K562 (cell line): ENCODE measurements around the gene PPIL1. TPM values are rescaled to one million over a fixed set of nuclear protein-coding genes. Genes with fewer than 3 reads are reported as not detected.

Experiments used
- BRD9 ChIP-seq: fragments of 450-650 bp; IDR thresholded peaks from 2 replicates; pipeline ENCODE4 v1.6.1; 2018; ENCODE audit warnings: low read depth; ENCODE audit not compliant: partially characterized antibody
- CC2D1A ChIP-seq: fragments of 450-650 bp; IDR thresholded peaks from 2 replicates; pipeline ENCODE4 v1.6.1; 2017; ENCODE audit warnings: mild to moderate bottlenecking
- EGR1 ChIP-seq: fragments of 450-650 bp; conservative IDR thresholded peaks from 2 replicates; pipeline ENCODE4 v1.6.1; 2017; ENCODE audit warnings: mild to moderate bottlenecking
- GABPA ChIP-seq: fragments of 200-800 bp; sonication (Bioruptor generic); conservative IDR thresholded peaks from 2 replicates; pipeline ENCODE4 v1.6.1; 2016; ENCODE audit warnings: low read depth, missing genetic modification characterization, missing compliant biosample characterization
- HMG20A ChIP-seq: fragments of 450-650 bp; formaldehyde crosslinking; conservative IDR thresholded peaks from 2 replicates; pipeline ENCODE4 v1.4.0; 2020; ENCODE audit warnings: mild to moderate bottlenecking, mixed read lengths
- MAFF ChIP-seq: IDR thresholded peaks from 2 replicates; pipeline ENCODE4 v1.6.1; 2012; ENCODE audit warnings: low read length, improper control_type of control experiment
- MAFK ChIP-seq: IDR thresholded peaks from 2 replicates; pipeline ENCODE4 v1.6.1; 2011; ENCODE audit warnings: low read length, improper control_type of control experiment
- RFX1 ChIP-seq: fragments of 450-650 bp; IDR thresholded peaks from 2 replicates; pipeline ENCODE4 v1.6.1; 2016; ENCODE audit warnings: mild to moderate bottlenecking, moderate library complexity
- RFX5 ChIP-seq: IDR thresholded peaks from 2 replicates; pipeline ENCODE4 v1.6.1; 2011; ENCODE audit warnings: low read depth, mild to moderate bottlenecking, improper control_type of control experiment, low read length
- SRF ChIP-seq, 2 experiments: fragments of 250-450, 450-650 bp in 1 of 2; sonication (Bioruptor Pico) in 1 of 2; sonication (generic) in 1 of 2; formaldehyde crosslinking; IDR thresholded peaks; 2 replicates each; pipeline versions ENCODE4 v1.5.0 to v1.5.1; 2020 to 2022; ENCODE audit warnings: mild to moderate bottlenecking in 1 of 2, missing genetic modification reagents in 1 of 2
- ZEB2 ChIP-seq: fragments of 450-650 bp; IDR thresholded peaks from 2 replicates; pipeline ENCODE4 v1.6.1; 2016
- ZNF197 ChIP-seq: fragments of 200-800 bp; sonication (Bioruptor generic); IDR thresholded peaks from 2 replicates; pipeline ENCODE4 v1.6.1; 2016; ENCODE audit warnings: low read depth, missing genetic modification characterization, missing compliant biosample characterization
- ZNF24 ChIP-seq: fragments of 450-650 bp; IDR thresholded peaks from 2 replicates; pipeline ENCODE4 v1.6.1; 2016
- ZNF583 ChIP-seq: fragments of 250-450 bp; sonication (Bioruptor Pico); IDR thresholded peaks from 2 replicates; pipeline ENCODE4 v1.4.0; 2020
- polyA plus RNA-seq, 8 experiments: library from polyadenylated mRNA; depleted of rRNA in 4 of 8; stranded (reverse) in 5 of 8; unstranded in 3 of 8; fragments of >200 nt; fragmentation: Nextera tagmentation in 2 of 8; fragmentation: Illumina TruSeq in 1 of 8; extraction: Ambion mirVana in 2 of 8; extraction: Trizol in 1 of 8; gene quantifications; 2 replicates each; pipeline versions ENCODE4 v1.2.1 to v1.2.3, GENCODE V29; 2011 to 2014; ENCODE audit warnings: inconsistent platforms in 1 of 8, missing spikeins in 1 of 8
- total RNA-seq, 7 experiments: library from RNA; depleted of rRNA in 6 of 7; stranded (reverse); fragments of >200 nt in 6 of 7; fragmentation: Illumina TruSeq in 2 of 7; extraction: Trizol in 2 of 7; gene quantifications; 2 replicates each; pipeline versions ENCODE4 v1.2.1 to v1.2.3, GENCODE V29; 2011 to 2021; ENCODE audit warnings: low replicate concordance in 1 of 7
- TF ChIP-seq, protein P1 (sequence below): fragments of 450-650 bp; IDR thresholded peaks from 2 replicates; pipeline ENCODE4 v1.6.1; 2017; ENCODE audit warnings: antibody characterized with exemption, mild to moderate bottlenecking
- TF ChIP-seq, protein P2 (sequence below), 3 experiments: fragments of 200-800 bp in 1 of 3; sonication (Bioruptor generic) in 1 of 3; sonication (generic) in 1 of 3; formaldehyde crosslinking in 1 of 3; IDR thresholded peaks; 2 replicates each; pipeline versions ENCODE4 v1.6.1 to v1.8.0; 2016 to 2022; ENCODE audit warnings: mild to moderate bottlenecking in 2 of 3, missing compliant biosample characterization in 2 of 3, missing genetic modification characterization in 2 of 3, missing genetic modification reagents in 1 of 3
- TF ChIP-seq, protein P3 (sequence below), 3 experiments: fragments of 200-800 bp in 1 of 3; fragments of 250-450 bp in 1 of 3; fragments of 450-650 bp in 1 of 3; sonication (Bioruptor Pico) in 1 of 3; sonication (Bioruptor generic) in 1 of 3; formaldehyde crosslinking in 1 of 3; IDR thresholded peaks; 2 replicates each; pipeline versions ENCODE4 v1.6.1 to v1.8.0; 2016 to 2022; ENCODE audit warnings: mild to moderate bottlenecking in 2 of 3, missing genetic modification characterization in 2 of 3, missing compliant biosample characterization in 1 of 3, moderate library complexity in 1 of 3
- TF ChIP-seq, protein P4 (sequence below): sonication (generic); formaldehyde crosslinking; IDR thresholded peaks from 2 replicates; pipeline ENCODE4 v1.9.0; 2022; ENCODE audit warnings: mild to moderate bottlenecking, missing genetic modification reagents

PPIL1 gene
- total and polyA plus RNA-seq, 9 of the 15 experiments (the other 6 are each of a cell fraction or from before 2014, with no cell fraction given), result 65.8 to 205 (median 130) TPM

DNA sequence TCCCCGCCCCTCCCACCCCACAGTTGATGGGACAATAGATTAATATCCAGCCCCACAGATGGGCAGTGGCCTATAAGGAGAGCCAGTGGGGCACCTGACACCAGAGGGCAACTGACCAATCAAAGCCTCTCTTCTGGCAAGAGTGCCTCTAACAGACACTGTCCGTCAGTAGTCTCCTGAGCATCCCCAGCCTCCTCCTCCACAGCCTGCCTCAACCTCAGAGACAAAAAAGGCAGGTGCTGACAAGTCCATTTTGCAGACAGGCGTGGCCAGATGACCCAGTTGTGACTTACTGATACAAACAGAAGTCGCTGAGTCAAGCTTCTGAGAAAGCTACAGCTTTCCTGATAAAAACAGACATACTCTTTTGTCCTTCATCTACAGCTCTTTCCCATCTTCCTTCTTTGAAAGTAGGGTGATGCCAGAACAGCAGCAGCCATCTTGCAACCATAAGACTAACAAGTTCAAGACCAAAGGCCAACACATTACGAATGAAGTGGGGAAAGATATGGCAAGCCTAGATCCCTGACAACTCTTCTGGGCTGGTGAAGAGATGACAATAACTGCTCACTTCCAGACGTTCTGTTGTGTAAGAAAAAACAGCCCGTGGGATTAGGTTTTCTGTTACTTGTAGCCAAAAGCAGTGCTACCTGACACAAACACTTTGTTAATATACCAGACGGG lies 12.3 kb downstream of the PPIL1 start (continued):
- TF ChIP-seq ZNF197 (CRISPR knock-in tag), result 0 out of 2 replicates have a peak, but pooled peaks have one; percentile 77
- TF ChIP-seq MAFK, result peak; percentile 93
- TF ChIP-seq MAFF, result peak; percentile 94
- peak; percentile 59; the same call in 1 of the 2 replicates for TF ChIP-seq ZNF583 (CRISPR knock-in tag)
- TF ChIP-seq RFX1, result no peak
- TF ChIP-seq BRD9, result peak; percentile 68
- 0 out of 2 replicates have a peak, but pooled peaks have one; percentile 5 for TF ChIP-seq EGR1
- TF ChIP-seq, protein P1, sequence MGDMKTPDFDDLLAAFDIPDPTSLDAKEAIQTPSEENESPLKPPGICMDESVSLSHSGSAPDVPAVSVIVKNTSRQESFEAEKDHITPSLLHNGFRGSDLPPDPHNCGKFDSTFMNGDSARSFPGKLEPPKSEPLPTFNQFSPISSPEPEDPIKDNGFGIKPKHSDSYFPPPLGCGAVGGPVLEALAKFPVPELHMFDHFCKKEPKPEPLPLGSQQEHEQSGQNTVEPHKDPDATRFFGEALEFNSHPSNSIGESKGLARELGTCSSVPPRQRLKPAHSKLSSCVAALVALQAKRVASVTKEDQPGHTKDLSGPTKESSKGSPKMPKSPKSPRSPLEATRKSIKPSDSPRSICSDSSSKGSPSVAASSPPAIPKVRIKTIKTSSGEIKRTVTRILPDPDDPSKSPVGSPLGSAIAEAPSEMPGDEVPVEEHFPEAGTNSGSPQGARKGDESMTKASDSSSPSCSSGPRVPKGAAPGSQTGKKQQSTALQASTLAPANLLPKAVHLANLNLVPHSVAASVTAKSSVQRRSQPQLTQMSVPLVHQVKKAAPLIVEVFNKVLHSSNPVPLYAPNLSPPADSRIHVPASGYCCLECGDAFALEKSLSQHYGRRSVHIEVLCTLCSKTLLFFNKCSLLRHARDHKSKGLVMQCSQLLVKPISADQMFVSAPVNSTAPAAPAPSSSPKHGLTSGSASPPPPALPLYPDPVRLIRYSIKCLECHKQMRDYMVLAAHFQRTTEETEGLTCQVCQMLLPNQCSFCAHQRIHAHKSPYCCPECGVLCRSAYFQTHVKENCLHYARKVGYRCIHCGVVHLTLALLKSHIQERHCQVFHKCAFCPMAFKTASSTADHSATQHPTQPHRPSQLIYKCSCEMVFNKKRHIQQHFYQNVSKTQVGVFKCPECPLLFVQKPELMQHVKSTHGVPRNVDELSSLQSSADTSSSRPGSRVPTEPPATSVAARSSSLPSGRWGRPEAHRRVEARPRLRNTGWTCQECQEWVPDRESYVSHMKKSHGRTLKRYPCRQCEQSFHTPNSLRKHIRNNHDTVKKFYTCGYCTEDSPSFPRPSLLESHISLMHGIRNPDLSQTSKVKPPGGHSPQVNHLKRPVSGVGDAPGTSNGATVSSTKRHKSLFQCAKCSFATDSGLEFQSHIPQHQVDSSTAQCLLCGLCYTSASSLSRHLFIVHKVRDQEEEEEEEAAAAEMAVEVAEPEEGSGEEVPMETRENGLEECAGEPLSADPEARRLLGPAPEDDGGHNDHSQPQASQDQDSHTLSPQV, result peak; percentile 98
- TF ChIP-seq, protein P2, sequence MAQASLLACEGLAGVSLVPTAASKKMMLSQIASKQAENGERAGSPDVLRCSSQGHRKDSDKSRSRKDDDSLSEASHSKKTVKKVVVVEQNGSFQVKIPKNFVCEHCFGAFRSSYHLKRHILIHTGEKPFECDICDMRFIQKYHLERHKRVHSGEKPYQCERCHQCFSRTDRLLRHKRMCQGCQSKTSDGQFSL (CRISPR knock-in tag; IDR thresholded peaks at IDR 0.05), result no peak
- TF ChIP-seq, protein P2 (tag; IDR thresholded peaks at IDR 0.05), result no peak
- TF ChIP-seq, protein P3, sequence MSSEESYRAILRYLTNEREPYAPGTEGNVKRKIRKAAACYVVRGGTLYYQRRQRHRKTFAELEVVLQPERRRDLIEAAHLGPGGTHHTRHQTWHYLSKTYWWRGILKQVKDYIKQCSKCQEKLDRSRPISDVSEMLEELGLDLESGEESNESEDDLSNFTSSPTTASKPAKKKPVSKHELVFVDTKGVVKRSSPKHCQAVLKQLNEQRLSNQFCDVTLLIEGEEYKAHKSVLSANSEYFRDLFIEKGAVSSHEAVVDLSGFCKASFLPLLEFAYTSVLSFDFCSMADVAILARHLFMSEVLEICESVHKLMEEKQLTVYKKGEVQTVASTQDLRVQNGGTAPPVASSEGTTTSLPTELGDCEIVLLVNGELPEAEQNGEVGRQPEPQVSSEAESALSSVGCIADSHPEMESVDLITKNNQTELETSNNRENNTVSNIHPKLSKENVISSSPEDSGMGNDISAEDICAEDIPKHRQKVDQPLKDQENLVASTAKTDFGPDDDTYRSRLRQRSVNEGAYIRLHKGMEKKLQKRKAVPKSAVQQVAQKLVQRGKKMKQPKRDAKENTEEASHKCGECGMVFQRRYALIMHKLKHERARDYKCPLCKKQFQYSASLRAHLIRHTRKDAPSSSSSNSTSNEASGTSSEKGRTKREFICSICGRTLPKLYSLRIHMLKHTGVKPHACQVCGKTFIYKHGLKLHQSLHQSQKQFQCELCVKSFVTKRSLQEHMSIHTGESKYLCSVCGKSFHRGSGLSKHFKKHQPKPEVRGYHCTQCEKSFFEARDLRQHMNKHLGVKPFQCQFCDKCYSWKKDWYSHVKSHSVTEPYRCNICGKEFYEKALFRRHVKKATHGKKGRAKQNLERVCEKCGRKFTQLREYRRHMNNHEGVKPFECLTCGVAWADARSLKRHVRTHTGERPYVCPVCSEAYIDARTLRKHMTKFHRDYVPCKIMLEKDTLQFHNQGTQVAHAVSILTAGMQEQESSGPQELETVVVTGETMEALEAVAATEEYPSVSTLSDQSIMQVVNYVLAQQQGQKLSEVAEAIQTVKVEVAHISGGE (CRISPR knock-in tag; IDR thresholded peaks at IDR 0.05), result peak in 1 of 3 experiments; percentile 83; a peak in 2 of 6 replicates
- peak; percentile 88 for TF ChIP-seq ZNF24
- peak; percentile 42; the same call in 1 of the 2 replicates for TF ChIP-seq RFX5
- TF ChIP-seq HMG20A, result no peak
- TF ChIP-seq CC2D1A, result peak; percentile 11; the same call in 1 of the 2 replicates
- TF ChIP-seq ZEB2, result peak; percentile 93
- TF ChIP-seq SRF (CRISPR knock-in tag; IDR thresholded peaks at IDR 0.05), result peak in 1 of 2 experiments; percentile 80; a peak in 1 of 4 replicates
- TF ChIP-seq, protein P4, sequence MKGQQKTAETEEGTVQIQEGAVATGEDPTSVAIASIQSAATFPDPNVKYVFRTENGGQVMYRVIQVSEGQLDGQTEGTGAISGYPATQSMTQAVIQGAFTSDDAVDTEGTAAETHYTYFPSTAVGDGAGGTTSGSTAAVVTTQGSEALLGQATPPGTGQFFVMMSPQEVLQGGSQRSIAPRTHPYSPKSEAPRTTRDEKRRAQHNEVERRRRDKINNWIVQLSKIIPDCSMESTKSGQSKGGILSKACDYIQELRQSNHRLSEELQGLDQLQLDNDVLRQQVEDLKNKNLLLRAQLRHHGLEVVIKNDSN, result peak; percentile 43; the same call in 1 of the 2 replicates
- peak; percentile 40 for TF ChIP-seq GABPA
- TF ChIP-seq, all 486 proteins: peak for 160
